ENCODE measurements around the gene RABAC1. TPM values are rescaled to one million over a fixed set of nuclear protein-coding genes. Genes with fewer than 3 reads are reported as not detected.

RABAC1 gene
- total RNA-seq, 1 experiment from 2014 or later: 66.3 TPM

- Histone ChIP-seq H3K36me3 (ENCODE audit: control insufficient read depth in 1 of 2, insufficient read depth in 2 of 2, low read length in 2 of 2) (peaks cover 0 to 7% of the 10 kb centered on the region in 2 experiments; a peak in 1 of 4 replicates), H3K27ac (ENCODE audit: low read depth, low read length) (no peak overlapping the region), H3K4me3 (replicated peaks in 1 of 2; ENCODE audit: low read depth in 1 of 2, low read length in 2 of 2) (no peak overlapping the region), H3K4me2 (ENCODE audit: low read length) (no peak overlapping the region), H3K4me1 (ENCODE audit: control insufficient read depth in 1 of 2, insufficient read depth in 2 of 2, low read length in 2 of 2) (peaks cover 4 to 10% of the 10 kb centered on the region in 2 experiments; a peak in 3 of 4 replicates), H3K9ac (ENCODE audit: low read length) (no peak overlapping the region), H4K20me1 (ENCODE audit: insufficient read depth) (no peaks in the 10 kb centered on the region), H3K9me2 (ENCODE audit: insufficient read depth) (no peaks in the 10 kb centered on the region), H3K9me3 (ENCODE audit: control insufficient read depth in 1 of 2, insufficient read depth in 1 of 2, low read depth in 1 of 2, low read length in 2 of 2) (no peaks in the 10 kb centered on the region), H2AFZ (ENCODE audit: low read depth, low read length, poor library complexity, severe bottlenecking) (no peak overlapping the region), H3K79me2 (ENCODE audit: insufficient read depth, low read length) (no peaks in the 10 kb centered on the region), H3K27me3 (ENCODE audit: insufficient read depth, low read length) (no peaks in the 10 kb centered on the region)
- RAD21 ChIA-PET (ENCODE audit: low non-redundant PET in 1 of 2, low total read pairs in 2 of 2, uncharacterized antibody in 2 of 2, unreplicated experiment in 2 of 2): no interaction called here
- ATAC-seq (no peak), DNase-seq (ENCODE audit: low read depth, low spot score) (no peak)
- no peak for TF ChIP-seq SRF (IDR thresholded peaks at IDR 0.05; ENCODE audit: low read depth)
- TF ChIP-seq CTCF (IDR thresholded peaks at IDR 0.05 in 2 of 3, conservative IDR thresholded peaks at IDR 0.05 in 1 of 3; ENCODE audit: borderline replicate concordance in 1 of 3, insufficient read depth in 1 of 3, low read depth in 2 of 3, low read length in 2 of 3): no peak
- no peak for TF ChIP-seq JUND (IDR thresholded peaks at IDR 0.05)
- TF ChIP-seq POLR2A (IDR thresholded peaks at IDR 0.05; ENCODE audit: borderline replicate concordance, extremely low read depth, insufficient read depth, insufficient read length): no peak
- TF ChIP-seq MAX (IDR thresholded peaks at IDR 0.05): no peak
- TF ChIP-seq TCF7L2 (IDR thresholded peaks at IDR 0.05; ENCODE audit: borderline replicate concordance, extremely low read depth, insufficient read depth, insufficient read length): no peak
- no peak for TF ChIP-seq ZBTB33 (IDR thresholded peaks at IDR 0.05; ENCODE audit: extremely low read depth, insufficient replicate concordance, low read length)
- TF ChIP-seq EZH2 (IDR thresholded peaks at IDR 0.05): no peak
- POLR2A ChIA-PET: no interaction called here
- intact Hi-C loops (cut with micrococcal nuclease): loop anchor here (10.0 kb wide), 1 partner anchor 104 kb away; no protein-coding TSS in a partner anchor
- BruUV-seq (replicated peaks): no TSS peak
- CTCF ChIA-PET: interaction anchor here (0.7 kb wide), 1 partner anchor 238 kb away, joined by 3 read pairs; no protein-coding TSS in a partner anchor
Observed at GRCh38 chr19:41991025-41991424, 31.9 kb upstream of the RABAC1 start.

Measured in HCT116 (cell line).